Endothelial cell of umbilical vein (primary cell): Measurements from ENCODE around the gene PXK. TPM values are rescaled to one million over a fixed set of nuclear protein-coding genes. Genes with fewer than 3 reads are reported as not detected.

Source experiments
- BruUV-seq: library from RNA; stranded (reverse); fragments of 400-500 nt; replicated peaks from 2 replicates; lab custom pipeline; 2021; lab: Mats Ljungman, UMichigan
- CTCF ChIA-PET: fragments of 300-600, 350-600 bp; sonication (Branson Sonifier 250); formaldehyde crosslinking; loops from one replicate; lab custom pipeline; 2021; ENCODE audit warnings: antibody characterized with exemption, inconsistent platforms; lab: Charles Lee
- POLR2A ChIA-PET: fragments of 300-600, 350-600 bp; sonication (Branson Sonifier 250); formaldehyde crosslinking; loops from one replicate; lab custom pipeline; 2021; ENCODE audit warnings: antibody characterized with exemption, inconsistent platforms; lab: Charles Lee
- DNase-seq: peaks from one replicate; pipeline ENCODE4 v3.0.0-alpha.2; 2011; ENCODE audit warnings: low read depth, low spot score
- FAIRE-seq: peaks from 2 replicates; lab custom pipeline; 2011; peaks lifted over from hg19 to GRCh38; lab: Jason Lieb, UNC
- H2AFZ ChIP-seq: 2 replicates; pipeline ENCODE4 v1.6.0; 2012; ENCODE audit warnings: low read depth, low read length, control low read depth, inconsistent platforms
- H3K27ac ChIP-seq: 2 replicates; pipeline ENCODE4 v1.5.1; 2011; ENCODE audit warnings: low read depth, mild to moderate bottlenecking, control low read depth, low read length, moderate library complexity; ENCODE audit not compliant: insufficient read depth
- H3K27me3 ChIP-seq, 2 experiments: 2 replicates each; pipeline versions ENCODE4 v1.6.0 to v1.6.1; 2011; ENCODE audit warnings: low read length in 2 of 2, mixed read lengths in 1 of 2; ENCODE audit not compliant: control insufficient read depth in 2 of 2, insufficient read depth in 2 of 2
- H3K36me3 ChIP-seq, 2 experiments: 2 replicates in 1 of 2; 3 replicates in 1 of 2; pipeline ENCODE4 v1.5.1; 2011; ENCODE audit warnings: low read length in 2 of 2, mild to moderate bottlenecking in 1 of 2, moderate library complexity in 1 of 2; ENCODE audit not compliant: control insufficient read depth in 2 of 2, insufficient read depth in 2 of 2; ENCODE audit errors: extremely low read depth in 1 of 2
- H3K4me1 ChIP-seq: 3 replicates; pipeline ENCODE4 v1.5.1; 2011; ENCODE audit warnings: mild to moderate bottlenecking, low read length; ENCODE audit not compliant: control insufficient read depth, insufficient read depth; ENCODE audit errors: extremely low read depth
- H3K4me2 ChIP-seq: 2 replicates; pipeline ENCODE4 v1.6.1; 2011; ENCODE audit warnings: low read length, control low read depth, mixed read lengths; ENCODE audit not compliant: insufficient read depth
- H3K4me3 ChIP-seq, 3 experiments: fragments of 200-600 bp in 1 of 3; sonication (generic), shearing (Covaris generic) in 1 of 3; replicated peaks in 1 of 3; 2 replicates each; pipeline ENCODE4 v1.5.1; 2011 to 2016; ENCODE audit warnings: control low read depth in 3 of 3, low read length in 3 of 3, mild to moderate bottlenecking in 2 of 3, inconsistent platforms in 1 of 3, low read depth in 1 of 3, moderate library complexity in 1 of 3; ENCODE audit not compliant: insufficient read depth in 1 of 3
- H3K79me2 ChIP-seq: 2 replicates; pipeline ENCODE4 v1.6.0; 2012; ENCODE audit warnings: low read length, inconsistent platforms; ENCODE audit not compliant: control insufficient read depth, insufficient read depth
- H3K9ac ChIP-seq: replicated peaks from 2 replicates; pipeline ENCODE3; 2011; ENCODE audit warnings: low read length, control low read depth; ENCODE audit not compliant: insufficient read depth; ENCODE audit errors: extremely low read depth
- H3K9me1 ChIP-seq: replicated peaks from 3 replicates; pipeline ENCODE4 v1.6.0; 2011; ENCODE audit warnings: mild to moderate bottlenecking, low read length; ENCODE audit not compliant: control insufficient read depth, insufficient read depth; ENCODE audit errors: extremely low read depth
- H3K9me3 ChIP-seq: replicated peaks from 2 replicates; pipeline ENCODE4 v1.5.1; 2012; ENCODE audit warnings: low read length, inconsistent platforms; ENCODE audit not compliant: control insufficient read depth, insufficient read depth
- H4K20me1 ChIP-seq: replicated peaks from 2 replicates; pipeline ENCODE3; 2011; ENCODE audit warnings: mild to moderate bottlenecking, low read length; ENCODE audit not compliant: control insufficient read depth, insufficient read depth; ENCODE audit errors: extremely low read depth
- EZH2 ChIP-seq: IDR thresholded peaks from 2 replicates; pipeline ENCODE4 v1.6.1; 2012; ENCODE audit warnings: borderline replicate concordance, low read depth, mild to moderate bottlenecking, moderate library complexity, low read length, inconsistent platforms; ENCODE audit not compliant: severe bottlenecking
- FOS ChIP-seq: IDR thresholded peaks from 2 replicates; pipeline ENCODE4 v1.6.1; 2011; ENCODE audit warnings: mild to moderate bottlenecking, low read length, moderate library complexity, borderline replicate concordance; ENCODE audit not compliant: insufficient read depth
- GATA2 ChIP-seq: IDR thresholded peaks from 2 replicates; pipeline ENCODE4 v1.7.0; 2011; ENCODE audit warnings: low read depth, mild to moderate bottlenecking, moderate library complexity, mixed read lengths, low read length; ENCODE audit not compliant: insufficient read length, insufficient read depth
- JUN ChIP-seq: IDR thresholded peaks from 2 replicates; pipeline ENCODE4 v1.6.1; 2011; ENCODE audit warnings: borderline replicate concordance, low read depth; ENCODE audit not compliant: insufficient read length, insufficient read depth
- MYC ChIP-seq: IDR thresholded peaks from one replicate; pipeline ENCODE4 v1.6.1; 2011; ENCODE audit warnings: mild to moderate bottlenecking, low read depth, low read length
- POLR2A ChIP-seq: IDR thresholded peaks from 2 replicates; pipeline ENCODE4 v1.6.1; 2012; ENCODE audit warnings: low read depth, mild to moderate bottlenecking, control low read depth, low read length
- POLR2AphosphoS5 ChIP-seq: IDR thresholded peaks from 2 replicates; pipeline ENCODE4 v1.6.1; 2012; ENCODE audit warnings: low read depth, mild to moderate bottlenecking, control low read depth, low read length, moderate library complexity; ENCODE audit not compliant: insufficient read depth
- dilution Hi-C: fragments of 300-500 bp; cut with MboI; formaldehyde crosslinking; loops from one replicate; pipeline ENCODE4 v1.15.0; 2019; ENCODE audit warnings: low sequenced_read_pairs; ENCODE audit not compliant: extremely low pct_ligation_motif_present
- intact Hi-C: fragments of 100-400 bp; cut with micrococcal nuclease; formaldehyde crosslinking; loops from one replicate; pipeline ENCODE4 v1.10.0; 2022
- polyA plus RNA-seq, 4 experiments: library from polyadenylated mRNA; depleted of rRNA in 3 of 4; stranded (reverse) in 3 of 4; unstranded in 1 of 4; fragments of >200 nt; gene quantifications; 2 replicates each; pipeline versions ENCODE4 v1.2.1 to v1.2.3, GENCODE V29; 2011 to 2012; ENCODE audit warnings: missing spikeins in 1 of 4
- total RNA-seq: library from RNA; stranded (reverse); gene quantifications from 2 replicates; pipeline ENCODE4 v1.2.3, GENCODE V29; 2021
- TF ChIP-seq, protein P1 (sequence below), 2 donors: IDR thresholded peaks; 1 replicate in 1 of 2; 2 replicates in 1 of 2; pipeline ENCODE4 v1.5.1; 2011; ENCODE audit warnings: low read length in 2 of 2, mild to moderate bottlenecking in 2 of 2, moderate library complexity in 2 of 2, control low read depth in 1 of 2, inconsistent platforms in 1 of 2, low read depth in 1 of 2; ENCODE audit not compliant: insufficient read depth in 1 of 2; ENCODE audit errors: extremely low read depth in 1 of 2
- TF ChIP-seq, protein P2 (sequence below): IDR thresholded peaks from 2 replicates; pipeline ENCODE4 v1.6.1; 2011; ENCODE audit not compliant: insufficient read depth, insufficient read length

Gene PXK
- total and polyA plus RNA-seq, 2 donors (not counting 3 experiments of a cell fraction or from before 2014, with no cell fraction given): 11.3 to 14.6 TPM

DNA sequence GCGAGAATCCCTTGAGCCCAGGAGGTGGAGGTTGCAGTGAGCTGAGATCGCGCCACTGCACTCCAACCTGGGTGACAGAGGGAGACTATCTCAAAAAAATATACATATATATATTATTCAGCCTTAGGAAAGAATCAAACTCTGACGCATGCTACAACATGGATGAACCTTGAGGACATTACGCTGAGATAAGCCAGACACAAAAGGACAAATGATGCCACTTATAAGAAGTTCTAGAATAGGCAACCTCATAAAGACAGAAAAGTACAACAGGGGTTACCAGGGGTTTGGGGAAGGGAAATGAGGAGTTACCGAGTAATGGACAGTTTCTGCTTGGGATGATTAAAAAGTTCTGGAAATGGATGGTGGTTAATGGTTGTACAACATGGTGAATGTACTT is 100.2 kb downstream of the PXK start:
- Histone ChIP-seq H3K9me1 (no peaks in the 10 kb centered on the region), H3K9ac (peak overlapping the region; percentile 73), H3K79me2 (peaks cover 13% of the 10 kb centered on the region), H3K9me3 (no peaks in the 10 kb centered on the region), H2AFZ (peak overlapping the region; percentile 86), H3K27ac (peak overlapping the region; percentile 69), H3K4me3 (peak overlapping the region; percentile 51 to 92 (median 85)), H3K36me3 (peaks cover 14% of the 10 kb centered on the region in 2 experiments), H3K27me3 (peaks cover 0 to 5% of the 10 kb centered on the region in 2 experiments), H4K20me1 (no peaks in the 10 kb centered on the region), H3K4me1 (peaks cover 5% of the 10 kb centered on the region), H3K4me2 (peak overlapping the region; percentile 87)
- intact Hi-C loops: loop anchor here (1.0 to 5.0 kb wide), 3 partner anchors 58 to 101 kb away; partner anchors contain the start of gene PXK
- CTCF ChIA-PET: interaction anchor here (0.9 to 1.6 kb wide), 6 partner anchors 18 to 127 kb away, joined by 3 to 6 read pairs (median 4); partner anchors contain the start of genes HTD2 and RPP14
- TF ChIP-seq FOS: no peak
- TF ChIP-seq, protein P1, sequence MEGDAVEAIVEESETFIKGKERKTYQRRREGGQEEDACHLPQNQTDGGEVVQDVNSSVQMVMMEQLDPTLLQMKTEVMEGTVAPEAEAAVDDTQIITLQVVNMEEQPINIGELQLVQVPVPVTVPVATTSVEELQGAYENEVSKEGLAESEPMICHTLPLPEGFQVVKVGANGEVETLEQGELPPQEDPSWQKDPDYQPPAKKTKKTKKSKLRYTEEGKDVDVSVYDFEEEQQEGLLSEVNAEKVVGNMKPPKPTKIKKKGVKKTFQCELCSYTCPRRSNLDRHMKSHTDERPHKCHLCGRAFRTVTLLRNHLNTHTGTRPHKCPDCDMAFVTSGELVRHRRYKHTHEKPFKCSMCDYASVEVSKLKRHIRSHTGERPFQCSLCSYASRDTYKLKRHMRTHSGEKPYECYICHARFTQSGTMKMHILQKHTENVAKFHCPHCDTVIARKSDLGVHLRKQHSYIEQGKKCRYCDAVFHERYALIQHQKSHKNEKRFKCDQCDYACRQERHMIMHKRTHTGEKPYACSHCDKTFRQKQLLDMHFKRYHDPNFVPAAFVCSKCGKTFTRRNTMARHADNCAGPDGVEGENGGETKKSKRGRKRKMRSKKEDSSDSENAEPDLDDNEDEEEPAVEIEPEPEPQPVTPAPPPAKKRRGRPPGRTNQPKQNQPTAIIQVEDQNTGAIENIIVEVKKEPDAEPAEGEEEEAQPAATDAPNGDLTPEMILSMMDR (IDR thresholded peaks at IDR 0.05; ENCODE audit: extremely low read depth in 1 of 2, insufficient read depth in 1 of 2, low read depth in 1 of 2, low read length in 2 of 2): no peak
- TF ChIP-seq, protein P2, sequence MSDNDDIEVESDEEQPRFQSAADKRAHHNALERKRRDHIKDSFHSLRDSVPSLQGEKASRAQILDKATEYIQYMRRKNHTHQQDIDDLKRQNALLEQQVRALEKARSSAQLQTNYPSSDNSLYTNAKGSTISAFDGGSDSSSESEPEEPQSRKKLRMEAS: no peak
- no peak for TF ChIP-seq POLR2AphosphoS5
- no peak for TF ChIP-seq MYC
- TF ChIP-seq JUN: no peak
- no peak for TF ChIP-seq GATA2
- no peak for TF ChIP-seq EZH2
- TF ChIP-seq POLR2A: no peak
- TSS peak; percentile 32 for BruUV-seq
- dilution Hi-C loops: no loop called here
- DNase-seq (no peak), FAIRE-seq (no peak)
- POLR2A ChIA-PET: interaction anchor here (0.7 to 1.3 kb wide), 2 partner anchors 96 to 97 kb away, joined by 3 read pairs; no protein-coding TSS in a partner anchor
